ENCODE results near the gene TOMM40.
"Not testable (repeated sequence)": the region's sequence is repeated elsewhere in the genome, so short reads cannot be mapped to it uniquely, and the experiment has no call there.

Gene TOMM40

DNA sequence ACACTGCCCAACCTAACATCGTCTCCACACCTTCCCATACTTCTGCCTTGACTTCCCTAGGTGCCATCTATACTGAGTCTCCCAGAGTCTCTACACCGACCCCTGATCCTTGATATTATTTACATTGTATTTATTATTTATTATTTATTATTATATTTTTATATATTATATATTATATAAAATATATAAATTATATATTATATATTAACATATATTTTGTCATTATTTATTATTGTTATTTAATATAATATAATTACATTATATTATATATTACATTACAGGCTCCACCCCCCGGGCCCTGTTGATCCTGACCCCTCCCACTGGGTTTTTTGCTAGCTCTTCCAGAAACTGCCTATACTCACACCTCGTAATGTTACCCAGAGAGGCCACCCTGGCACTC lies 18.4 kb upstream of the TOMM40 start:
- DNase-seq: no peak

DNA sequence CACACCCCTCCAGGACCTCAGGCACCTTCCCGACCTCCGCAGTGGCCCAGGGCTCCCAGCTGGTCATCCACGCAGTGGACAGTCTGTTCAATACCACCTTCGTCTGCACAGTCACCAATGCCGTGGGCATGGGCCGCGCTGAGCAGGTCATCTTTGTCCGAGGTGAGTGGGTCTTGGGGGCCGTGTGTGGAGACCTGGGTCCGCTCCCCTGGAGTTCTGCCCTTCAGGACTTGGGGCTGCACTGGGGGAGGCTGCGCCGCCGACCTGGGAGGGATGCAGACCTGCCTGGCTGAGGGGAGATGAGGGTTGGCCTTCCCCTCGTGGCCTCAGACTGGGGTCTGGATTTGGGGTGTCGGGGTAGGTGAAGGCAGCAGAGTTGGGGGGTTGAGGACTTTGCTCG lies 16.7 kb upstream of the TOMM40 start:
- no peak for DNase-seq

GRCh38 chr19:44875666-44876451 lies 15.2 kb upstream of the TOMM40 start:
- no peak for DNase-seq

DNA sequence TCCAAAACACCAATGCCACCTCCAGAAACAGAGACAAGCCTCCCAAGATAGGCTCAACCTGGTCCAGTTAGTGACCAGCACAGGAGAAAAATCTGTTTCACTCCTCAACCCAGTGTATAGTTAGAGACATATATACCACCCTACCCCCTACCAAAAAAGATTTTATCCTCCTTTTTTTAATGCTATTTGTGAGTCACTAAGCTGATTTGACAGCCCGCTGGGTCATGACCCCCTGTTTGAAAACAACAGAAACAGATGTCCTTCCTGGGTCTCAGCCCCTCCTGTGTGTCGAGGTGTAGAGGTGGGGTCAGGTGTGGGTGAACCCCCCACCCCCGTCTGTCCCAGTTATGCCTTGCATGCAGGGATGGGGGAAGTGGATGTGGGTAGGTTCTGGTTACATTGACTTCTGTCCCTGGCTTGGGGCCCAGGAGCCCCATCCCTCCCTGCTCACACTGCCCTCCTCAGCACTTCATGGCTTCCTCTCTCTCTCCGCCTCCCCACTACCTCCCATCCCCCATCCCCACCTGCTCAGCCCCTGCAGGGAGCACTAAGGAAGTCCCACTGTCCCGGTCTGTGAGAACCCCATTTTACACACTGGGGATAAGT lies 14.0 kb upstream of the TOMM40 start:
- no peak for DNase-seq

GRCh38 chr19:44878120-44878865 lies 12.8 kb upstream of the TOMM40 start:
- no peak for DNase-seq

GRCh38 chr19:44879309-44880065 lies 11.6 kb upstream of the TOMM40 start:
- DNase-seq: no peak

GRCh38 chr19:44882063-44882462 lies 9.0 kb upstream of the TOMM40 start:
- DNase-seq: no peak

DNA sequence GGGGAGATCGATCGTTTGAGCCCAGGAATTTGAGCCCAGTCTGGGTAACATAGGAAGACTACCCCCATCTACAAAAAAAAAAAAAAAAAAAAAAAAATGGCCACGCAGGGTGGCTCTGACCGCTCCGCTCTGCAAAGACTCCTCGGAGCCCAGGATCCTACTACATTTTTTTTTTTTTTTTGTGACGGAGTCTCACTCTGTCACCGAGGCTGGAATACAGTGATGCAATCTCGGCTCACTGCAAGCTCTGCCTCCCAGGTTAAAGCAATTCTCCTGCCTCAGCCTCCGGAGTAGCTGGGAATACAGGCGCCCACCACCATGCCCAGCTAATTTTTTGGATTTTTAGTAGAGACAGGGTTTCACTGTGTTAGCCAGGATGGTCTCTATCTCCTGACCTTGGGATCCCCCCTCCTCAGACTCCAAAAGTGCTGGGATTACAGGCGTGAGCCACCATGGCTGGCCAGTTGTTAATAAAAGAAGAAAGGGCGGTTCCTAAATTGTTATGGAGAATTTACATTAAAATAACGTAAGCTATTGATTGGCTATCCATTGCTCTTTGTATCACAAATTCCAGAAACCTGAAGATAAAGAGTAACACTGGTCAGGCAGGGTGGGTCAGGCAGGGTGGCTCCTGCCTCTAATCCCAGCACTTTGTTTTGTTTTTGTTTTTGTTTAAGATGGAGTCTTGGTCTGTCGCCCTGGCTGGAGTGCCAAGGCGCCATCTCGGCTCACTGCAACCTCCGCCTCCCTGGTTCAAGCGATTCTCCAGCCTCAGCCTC lies 8.2 kb upstream of the TOMM40 start:
- DNase-seq: not testable (repeated sequence)

DNA sequence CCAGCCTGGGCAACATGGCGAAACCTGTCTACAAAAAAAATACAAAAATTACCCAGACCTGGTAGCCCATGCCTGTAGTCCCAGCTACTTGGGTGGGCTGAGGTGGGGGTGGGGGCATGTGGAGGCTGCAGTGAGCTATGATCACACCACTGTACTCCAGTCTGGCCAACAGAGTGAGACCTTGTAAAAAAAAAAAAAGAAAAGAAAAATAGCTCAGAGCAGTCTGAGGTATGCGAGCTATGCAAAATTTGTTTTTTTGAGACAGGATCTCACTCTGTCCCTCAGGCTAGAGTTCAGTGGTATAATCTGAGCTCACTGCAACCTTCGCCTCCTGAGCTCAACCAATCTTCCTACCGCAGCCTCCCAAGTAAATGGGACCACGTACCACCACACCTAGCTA lies 7.1 kb upstream of the TOMM40 start:
- no peak for DNase-seq

DNA sequence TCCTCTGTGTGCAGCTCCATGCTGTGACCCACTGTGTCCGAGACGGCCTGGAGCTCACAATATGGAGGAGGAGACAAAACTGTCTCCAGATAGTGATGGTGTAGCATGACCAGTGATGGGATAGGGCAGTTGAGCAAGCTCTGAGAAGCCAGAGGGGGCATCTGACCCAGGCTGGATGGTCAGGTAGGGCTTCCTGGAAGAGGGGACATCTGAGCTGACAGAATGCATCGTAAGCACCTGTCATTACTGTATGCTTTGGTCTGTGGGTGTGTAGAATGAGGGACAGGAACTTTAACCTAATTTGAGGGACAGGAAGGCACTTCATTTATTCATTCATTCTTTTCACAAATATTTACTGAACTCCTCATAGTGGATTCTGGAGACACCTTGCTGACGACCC lies 6.5 kb upstream of the TOMM40 start:
- DNase-seq: no peak

GRCh38 chr19:44886141-44886540 lies 4.9 kb upstream of the TOMM40 start:
- no peak for DNase-seq

GRCh38 chr19:44887648-44888047 lies 3.4 kb upstream of the TOMM40 start:
- no peak for DNase-seq

GRCh38 chr19:44888335-44888734 lies 2.7 kb upstream of the TOMM40 start:
- not testable (repeated sequence) for DNase-seq

DNA sequence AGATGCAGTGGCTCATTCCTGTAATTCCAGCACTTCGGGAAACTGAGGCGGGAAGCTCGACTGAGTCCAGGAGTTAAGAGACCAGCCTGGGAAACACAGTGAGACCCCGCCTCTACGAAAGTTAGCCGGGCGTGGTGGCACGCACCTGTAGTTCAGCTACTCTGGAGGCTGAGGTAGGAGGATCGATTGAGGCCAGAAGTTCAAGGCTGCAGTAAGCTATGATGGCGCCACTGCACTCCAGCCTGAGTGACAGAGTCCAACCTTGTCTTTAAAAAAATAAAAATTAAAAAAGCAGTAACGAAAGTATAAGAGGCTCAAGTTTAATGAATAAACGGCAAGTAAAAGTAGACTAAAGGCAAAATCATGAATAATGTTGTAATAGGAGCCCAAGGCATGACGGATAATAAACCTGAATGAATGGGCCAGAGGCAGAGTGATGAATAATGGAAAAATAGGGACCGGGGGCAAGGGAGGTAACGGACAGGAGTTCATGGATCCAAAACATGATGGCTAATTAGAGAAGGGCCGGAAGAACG lies 1.2 kb upstream of the TOMM40 start:
- no peak for DNase-seq

DNA sequence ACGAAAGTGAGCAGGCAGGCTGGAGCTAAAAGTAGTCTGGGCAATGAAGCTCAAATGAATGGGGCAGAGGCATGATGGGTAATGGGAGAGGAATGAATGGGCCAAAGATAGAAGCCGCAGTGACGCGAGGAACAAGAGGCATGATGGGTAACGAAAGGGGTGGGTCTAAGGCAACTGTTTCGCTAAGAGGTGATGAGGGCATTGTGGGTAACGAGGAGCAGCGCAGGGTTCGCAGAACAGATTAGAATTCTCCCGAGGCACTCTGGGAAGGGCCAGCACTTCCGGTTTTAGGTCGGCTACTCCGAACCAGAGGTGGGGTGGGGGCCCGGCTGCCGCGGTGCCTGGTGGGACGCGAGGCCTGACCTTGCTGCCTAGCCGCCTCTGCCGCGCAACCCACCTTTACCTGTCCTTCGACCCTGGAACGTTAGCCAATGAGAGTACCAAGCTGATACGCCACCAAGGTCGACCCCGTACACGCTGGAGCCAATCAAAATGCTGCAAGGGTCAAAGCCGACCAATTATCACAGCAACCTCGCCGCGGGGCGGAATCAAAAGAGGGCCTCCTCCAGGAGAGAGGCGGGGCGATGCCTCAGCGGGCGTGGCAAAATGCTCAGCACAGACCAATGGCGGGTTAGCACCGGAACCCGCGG lies 563 bp upstream of the TOMM40 start:
- DNase-seq: peak; percentile 100

- no peak for DNase-seq
These were observed 1.9 kb downstream of the TOMM40 start for GRCh38 chr19:44892932-44893331.

GRCh38 chr19:44893332-44894051 lies 2.4 kb downstream of the TOMM40 start:
- no peak for DNase-seq

- DNase-seq: no peak
These were observed 3.0 kb downstream of the TOMM40 start for GRCh38 chr19:44894052-44894400.

DNA sequence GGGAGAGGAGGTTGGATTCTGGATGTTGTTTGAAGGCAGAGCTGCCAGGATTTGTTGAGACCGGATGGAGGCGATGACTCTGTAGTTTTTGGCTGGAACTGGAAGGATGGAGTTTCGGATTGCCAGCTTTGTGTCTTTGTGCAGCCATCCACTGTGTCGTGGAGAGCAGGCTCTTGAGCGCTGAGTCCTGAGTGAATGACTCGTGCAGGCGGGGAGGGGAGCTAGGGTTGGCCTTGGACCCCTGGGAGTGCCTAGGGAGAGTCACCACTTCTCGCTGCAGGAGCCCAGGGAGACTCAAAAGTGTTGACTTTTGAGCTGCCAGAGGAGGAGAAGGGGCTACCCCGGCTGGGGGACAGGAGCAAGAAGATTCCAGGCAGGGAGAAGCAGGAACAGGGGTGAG lies 3.9 kb downstream of the TOMM40 start:
- DNase-seq: no peak

- no peak for DNase-seq
These were observed 6.8 kb downstream of the TOMM40 start for GRCh38 chr19:44897835-44898234.

All from stimulated activated CD4-positive, alpha-beta T cell treated with anti-CD3 and anti-CD28 coated beads, Interleukin-12 subunit alpha, Interleukin-12 subunit beta, amount 100 ng/mL, for 4 hours (primary cell).